Muscle layer of duodenum (tissue), 2 donors: ENCODE results near the gene GATC.

ENCODE experiments used
- H3K27ac ChIP-seq: one replicate; pipeline ENCODE4 v1.7.0; 2013; ENCODE audit warnings: mild to moderate bottlenecking, low read length
- H3K27me3 ChIP-seq: one replicate; pipeline ENCODE4 v1.7.0; 2013; ENCODE audit warnings: low read depth, mild to moderate bottlenecking, control low read depth, low read length
- H3K36me3 ChIP-seq, 2 donors: one replicate each; pipeline ENCODE4 v1.7.0; 2013; ENCODE audit warnings: low read length in 2 of 2, control low read depth in 1 of 2, mild to moderate bottlenecking in 1 of 2; ENCODE audit not compliant: insufficient read depth in 2 of 2, control insufficient read depth in 1 of 2
- H3K4me1 ChIP-seq, 2 donors: one replicate each; pipeline ENCODE4 v1.7.0; 2013; ENCODE audit warnings: low read length in 2 of 2, mild to moderate bottlenecking in 2 of 2, control low read depth in 1 of 2, moderate library complexity in 1 of 2; ENCODE audit not compliant: insufficient read depth in 2 of 2, control insufficient read depth in 1 of 2
- H3K4me3 ChIP-seq, 2 donors: one replicate each; pipeline ENCODE4 v1.7.0; 2013; ENCODE audit warnings: low read length in 2 of 2, low read depth in 1 of 2, mild to moderate bottlenecking in 1 of 2
- H3K9me3 ChIP-seq, 2 donors: one replicate each; pipeline ENCODE4 v1.7.0; 2013; ENCODE audit warnings: low read length in 2 of 2, control low read depth in 1 of 2, mild to moderate bottlenecking in 1 of 2; ENCODE audit not compliant: control insufficient read depth in 1 of 2
- donor health status: healthy.

Gene GATC

DNA sequence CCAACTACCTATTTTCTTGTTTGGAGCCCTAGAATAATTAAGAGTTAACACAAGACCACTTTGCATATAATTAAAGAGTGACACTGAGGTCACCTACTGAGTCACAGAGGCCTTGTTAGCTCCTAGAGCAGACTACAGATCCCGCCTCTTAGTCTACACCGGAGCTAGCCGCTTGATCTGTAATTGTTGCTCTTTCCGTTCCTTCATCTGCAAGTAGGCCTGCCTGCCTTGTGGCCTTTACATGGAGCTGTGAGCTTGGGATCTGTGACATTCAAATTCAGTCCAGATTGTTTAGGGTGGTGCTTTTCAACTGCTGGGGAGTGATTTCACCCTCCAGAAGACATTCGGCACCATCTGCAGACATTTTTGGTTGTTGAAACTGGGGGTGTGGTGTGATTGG is 44.1 kb downstream of the GATC start:
- Histone ChIP-seq H3K4me3 (no peak overlapping the region), H3K36me3 (peaks cover 5% of the 10 kb centered on the region in 2 donors), H3K4me1 (peaks cover 0 to 7% of the 10 kb centered on the region in 2 donors), H3K27ac (no peak overlapping the region), H3K9me3 (no peaks in the 10 kb centered on the region), H3K27me3 (no peaks in the 10 kb centered on the region)

DNA sequence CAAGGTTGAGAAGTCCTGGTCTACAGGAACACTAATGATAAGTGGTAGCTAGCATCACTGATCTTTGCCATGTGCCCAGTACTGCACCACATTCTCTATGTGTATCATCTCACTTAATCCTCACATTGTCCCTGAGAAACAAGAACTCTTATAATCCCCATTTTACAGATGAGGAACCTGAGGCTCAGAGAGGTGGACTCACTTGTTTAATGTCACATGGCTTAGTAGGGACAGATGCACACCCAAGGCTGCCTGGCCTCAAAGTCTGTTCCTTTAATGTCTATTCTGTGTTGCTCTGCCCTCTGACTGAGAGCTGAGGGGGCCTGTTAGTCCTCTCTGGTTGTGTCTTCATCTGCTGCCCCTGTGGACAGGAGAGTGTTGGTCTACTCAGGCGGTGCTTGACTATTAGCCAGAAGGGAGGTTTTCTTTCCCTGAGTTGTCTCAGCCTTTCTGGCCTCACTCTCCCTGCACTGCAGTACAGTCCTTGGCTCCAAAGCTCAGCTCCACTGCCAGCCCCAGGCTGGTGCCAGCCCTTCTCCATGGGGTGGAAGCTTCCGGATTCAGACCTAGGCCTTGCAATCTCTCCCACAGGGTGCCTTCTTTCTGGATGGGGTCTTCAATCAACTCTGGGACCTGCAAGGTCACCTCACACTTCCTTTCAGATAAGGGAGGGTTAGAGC is 44.7 kb downstream of the GATC start:
- H3K4me1 ChIP-seq, result peaks cover 0 to 9% of the 10 kb centered on the region in 2 donors
- H3K4me3 ChIP-seq, result no peak overlapping the region
- no peaks in the 10 kb centered on the region for H3K9me3 ChIP-seq
- no peaks in the 10 kb centered on the region for H3K27me3 ChIP-seq
- no peak overlapping the region for H3K27ac ChIP-seq
- H3K36me3 ChIP-seq, result peaks cover 5% of the 10 kb centered on the region in 2 donors

DNA sequence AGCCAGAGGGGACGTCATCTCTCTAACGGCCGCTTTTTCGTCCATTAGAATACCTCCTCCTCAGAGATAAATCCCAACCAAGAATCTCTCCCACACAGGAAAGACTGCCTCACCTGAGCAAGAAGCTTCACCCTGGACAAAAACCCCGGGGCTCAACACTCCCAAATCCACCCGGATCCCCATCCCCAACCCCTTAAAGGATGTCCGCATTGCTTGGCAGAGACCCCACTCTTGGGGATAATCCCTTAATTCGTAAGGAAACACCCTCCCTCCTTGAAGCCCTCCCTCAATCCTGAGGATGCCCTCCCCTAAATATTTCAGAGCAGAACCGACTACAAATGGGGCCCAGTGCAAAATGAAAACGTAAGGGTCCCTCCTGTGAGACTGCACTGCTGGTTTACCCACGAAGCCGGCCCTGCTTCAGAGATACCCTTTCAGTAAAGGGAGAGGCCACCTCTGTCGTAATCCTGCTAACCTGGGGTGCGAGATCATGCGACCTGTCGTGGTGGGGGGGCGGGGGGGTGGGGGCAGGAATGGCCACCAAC is 49.0 kb downstream of the GATC start:
- no peaks in the 10 kb centered on the region for H3K9me3 ChIP-seq
- no peaks in the 10 kb centered on the region for H3K27me3 ChIP-seq
- H3K4me1 ChIP-seq, result peaks cover 11 to 26% of the 10 kb centered on the region in 2 donors
- H3K27ac ChIP-seq, result peak overlapping the region; percentile 56
- H3K4me3 ChIP-seq, result peak overlapping the region; percentile 94 to 98
- peaks cover 13 to 17% of the 10 kb centered on the region in 2 donors for H3K36me3 ChIP-seq

DNA sequence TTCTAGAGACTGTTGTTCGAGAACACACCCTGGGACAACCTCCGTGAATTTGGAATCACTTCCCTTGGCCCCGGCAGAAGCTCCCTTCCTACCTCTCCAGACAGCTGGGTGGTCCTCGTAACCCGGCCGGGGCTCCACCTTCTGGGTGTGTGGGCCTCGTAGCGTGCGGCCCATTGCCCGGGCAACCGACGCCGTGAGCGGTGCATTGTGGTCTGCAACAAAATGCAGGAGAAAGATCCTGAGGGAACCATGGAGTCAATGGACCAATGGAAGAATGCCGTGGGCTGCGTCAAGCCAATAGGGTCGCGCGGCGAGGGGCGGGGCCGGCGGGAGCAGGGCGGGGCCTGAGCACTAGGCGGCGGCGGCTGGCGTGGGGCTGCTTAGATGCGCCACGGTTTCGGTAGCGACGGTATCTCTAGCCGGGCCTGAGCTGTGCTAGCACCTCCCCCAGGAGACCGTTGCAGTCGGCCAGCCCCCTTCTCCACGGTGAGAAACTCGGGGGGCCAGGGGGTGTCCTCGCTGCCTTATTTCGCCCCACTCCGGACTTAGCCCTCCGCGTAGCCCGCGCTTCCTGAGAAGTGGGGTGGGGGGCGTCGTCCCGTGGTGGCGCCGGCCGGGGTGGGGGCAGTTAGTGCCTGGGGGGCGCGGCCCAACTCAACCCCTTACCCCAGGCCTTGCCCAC is 49.6 kb downstream of the GATC start, which contains the start of gene DYNLL1:
Gene DYNLL1, plus strand, starts transcription at position 383 of the 682 bp plus-strand sequence. CDS start 309 bp downstream, outside the sequence.
- Histone ChIP-seq H3K36me3 (peaks cover 10 to 19% of the 10 kb centered on the region in 2 donors), H3K4me1 (peaks cover 11 to 26% of the 10 kb centered on the region in 2 donors), H3K27me3 (no peaks in the 10 kb centered on the region), H3K9me3 (no peaks in the 10 kb centered on the region), H3K4me3 (peak within 1 kb of the TSS; percentile 94 to 98), H3K27ac (peak within 1 kb of the TSS; percentile 84)

DNA sequence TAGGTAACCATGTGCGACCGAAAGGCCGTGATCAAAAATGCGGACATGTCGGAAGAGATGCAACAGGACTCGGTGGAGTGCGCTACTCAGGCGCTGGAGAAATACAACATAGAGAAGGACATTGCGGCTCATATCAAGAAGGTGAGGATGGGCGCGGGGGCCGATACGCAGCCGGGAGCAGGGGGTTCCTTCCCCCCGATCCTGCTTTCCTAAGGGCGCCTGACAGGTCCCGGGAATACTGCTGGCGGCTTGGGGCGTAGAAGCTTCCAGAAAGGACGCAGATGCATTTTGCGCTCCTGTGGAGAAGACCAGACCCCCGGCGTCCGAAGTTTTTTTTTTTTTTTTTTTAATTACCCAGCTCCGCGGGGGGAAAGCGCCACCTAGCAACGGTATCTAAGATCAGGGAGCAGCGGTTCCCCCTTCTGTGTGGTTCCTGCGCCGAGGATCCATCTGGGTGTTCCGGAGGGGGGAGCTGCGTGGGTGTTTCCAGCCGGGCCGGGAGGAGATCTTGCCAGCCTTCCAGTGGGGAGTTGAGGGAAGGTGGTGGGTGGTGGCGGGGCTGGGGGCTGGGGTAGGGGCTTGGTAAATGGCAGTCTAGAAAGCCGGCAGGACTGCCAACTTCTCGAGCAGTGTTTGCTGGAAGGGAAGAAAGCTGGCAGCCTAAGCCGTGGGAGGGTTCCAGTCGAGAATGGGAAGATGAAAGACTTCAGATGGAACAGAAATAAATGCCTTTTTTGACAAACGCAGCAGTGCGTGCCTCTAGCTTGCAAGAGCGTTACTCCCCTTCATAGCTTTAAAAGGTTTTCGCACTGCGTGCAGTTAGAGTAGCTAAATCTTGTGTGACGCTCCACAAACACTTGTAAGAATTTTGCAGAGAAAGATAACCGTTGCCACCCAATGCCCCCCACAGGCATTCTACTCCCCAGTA is 50.4 kb downstream of the GATC start:
- H3K4me3 ChIP-seq, result peak overlapping the region; percentile 94 to 98
- no peaks in the 10 kb centered on the region for H3K27me3 ChIP-seq
- peaks cover 8 to 14% of the 10 kb centered on the region in 2 donors for H3K36me3 ChIP-seq

DNA sequence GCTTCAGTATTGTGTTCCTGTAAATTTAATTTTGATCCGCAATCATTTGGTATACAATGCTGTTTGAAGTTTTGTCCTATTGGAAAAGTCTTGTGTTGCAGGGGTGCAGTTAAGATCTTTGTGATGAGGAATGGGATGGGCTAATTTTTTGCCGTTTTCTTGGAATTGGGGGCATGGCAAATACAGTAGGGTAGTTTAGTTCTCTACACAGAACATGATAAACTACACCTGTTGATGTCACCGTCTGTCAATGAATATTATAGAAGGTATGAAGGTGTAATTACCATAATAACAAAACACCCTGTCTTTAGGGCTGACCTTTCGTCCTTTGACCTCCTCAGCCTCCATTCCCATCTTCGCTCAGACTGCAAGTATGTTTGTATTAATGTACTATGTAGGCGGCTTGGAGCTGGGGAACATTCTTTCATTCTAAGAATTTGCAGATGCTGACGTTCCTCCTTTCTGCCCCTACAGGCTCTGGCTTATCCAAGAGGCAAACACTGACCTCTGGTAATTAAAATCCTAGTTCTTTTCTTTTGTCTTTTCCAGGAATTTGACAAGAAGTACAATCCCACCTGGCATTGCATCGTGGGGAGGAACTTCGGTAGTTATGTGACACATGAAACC is 51.4 kb downstream of the GATC start:
- H3K36me3 ChIP-seq, result peaks cover 8 to 14% of the 10 kb centered on the region in 2 donors
- H3K4me1 ChIP-seq, result peaks cover 11 to 26% of the 10 kb centered on the region in 2 donors
- H3K4me3 ChIP-seq, result peak overlapping the region; percentile 94 to 98
- H3K27ac ChIP-seq, result peak overlapping the region; percentile 84
- H3K9me3 ChIP-seq, result no peaks in the 10 kb centered on the region
- no peaks in the 10 kb centered on the region for H3K27me3 ChIP-seq

More for the DNA sequence above, 50.4 kb downstream of the GATC start:
- Histone ChIP-seq H3K4me1 (peaks cover 11 to 26% of the 10 kb centered on the region in 2 donors), H3K9me3 (no peaks in the 10 kb centered on the region), H3K27ac (peak overlapping the region; percentile 84)

DNA sequence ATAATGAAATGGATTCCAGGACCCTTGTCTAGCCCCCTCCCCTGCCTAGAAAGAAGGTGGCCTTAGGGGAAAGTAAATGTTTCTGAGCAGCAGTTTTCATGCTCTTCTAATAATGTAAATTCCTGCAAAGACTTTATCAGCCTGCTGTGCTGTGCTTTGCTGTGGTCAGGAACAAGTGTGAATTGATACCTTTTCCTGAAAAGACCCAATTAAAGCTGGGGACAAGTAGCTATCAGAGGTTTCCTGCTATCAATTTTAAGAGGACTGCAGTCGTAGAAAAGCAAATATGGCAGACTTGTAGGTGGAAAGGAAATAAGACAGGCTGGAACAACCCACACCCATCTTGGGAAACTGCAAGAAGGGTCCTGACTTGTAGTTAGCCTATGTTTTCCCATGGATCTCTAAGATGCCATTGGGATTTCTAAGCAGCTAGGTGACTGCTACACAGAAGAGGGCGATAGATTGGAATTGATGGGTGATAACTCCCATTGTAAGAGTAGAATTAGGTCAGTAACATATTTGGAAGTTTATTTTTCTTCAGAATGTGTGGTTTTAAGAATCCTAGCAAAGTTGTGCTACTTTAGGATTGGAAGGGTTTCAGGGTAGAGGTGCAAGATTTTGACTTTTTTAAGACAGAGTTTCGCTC is 52.7 kb downstream of the GATC start:
- H3K4me1 ChIP-seq, result peaks cover 11 to 26% of the 10 kb centered on the region in 2 donors
- peaks cover 16 to 24% of the 10 kb centered on the region in 2 donors for H3K36me3 ChIP-seq
- no peaks in the 10 kb centered on the region for H3K27me3 ChIP-seq
- no peak overlapping the region for H3K27ac ChIP-seq
- H3K4me3 ChIP-seq, result no peak overlapping the region
- H3K9me3 ChIP-seq, result no peaks in the 10 kb centered on the region

DNA sequence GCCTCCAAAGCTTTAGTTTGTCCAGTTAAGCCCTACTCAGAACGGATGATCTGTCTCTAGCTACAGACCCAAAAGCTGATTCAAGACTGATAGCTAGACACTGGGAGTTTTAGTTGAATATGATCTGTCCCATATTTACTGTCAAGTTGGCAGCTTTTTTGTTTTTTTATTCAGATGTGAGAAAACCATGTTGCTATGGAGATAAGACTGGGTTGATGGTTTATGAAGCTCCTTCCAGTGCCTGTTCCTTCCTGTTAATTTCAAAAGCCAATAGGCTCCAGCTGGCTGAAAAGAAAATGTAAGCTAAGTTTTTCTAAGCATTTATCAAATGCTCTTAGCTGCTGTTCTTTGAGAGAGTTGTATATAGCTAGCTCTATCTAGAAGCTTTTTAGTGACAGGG is 54.3 kb downstream of the GATC start:
- Histone ChIP-seq H3K27ac (no peak overlapping the region), H3K4me3 (no peak overlapping the region)

DNA sequence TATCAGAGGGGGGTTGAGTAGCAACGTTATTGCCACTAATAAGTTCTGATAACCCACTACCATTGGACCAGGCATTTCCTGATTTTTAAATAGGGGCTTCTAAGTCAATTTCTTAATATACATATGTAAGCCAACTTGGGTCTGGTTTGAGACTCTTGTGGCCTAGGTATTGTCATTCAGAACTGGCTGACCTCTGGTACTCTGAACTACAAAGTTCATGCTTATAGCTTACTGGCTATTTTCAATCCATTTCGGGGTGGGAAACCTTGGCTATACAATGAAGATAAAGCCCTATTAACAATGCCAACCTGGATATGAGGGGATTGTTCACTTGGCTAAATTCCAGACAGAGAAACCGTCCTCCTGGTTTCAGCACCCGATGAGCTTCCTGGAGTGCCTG is 58.3 kb downstream of the GATC start:
- H3K27ac ChIP-seq, result no peak overlapping the region
- peaks cover 14 to 40% of the 10 kb centered on the region in 2 donors for H3K36me3 ChIP-seq
- H3K27me3 ChIP-seq, result no peaks in the 10 kb centered on the region
- no peak overlapping the region for H3K4me3 ChIP-seq
- H3K4me1 ChIP-seq, result no peaks in the 10 kb centered on the region
- no peaks in the 10 kb centered on the region for H3K9me3 ChIP-seq

More for the DNA sequence above, 54.3 kb downstream of the GATC start:
- no peaks in the 10 kb centered on the region for H3K27me3 ChIP-seq
- peaks cover 16 to 33% of the 10 kb centered on the region in 2 donors for H3K36me3 ChIP-seq
- no peaks in the 10 kb centered on the region for H3K9me3 ChIP-seq
- peaks cover 11 to 17% of the 10 kb centered on the region in 2 donors for H3K4me1 ChIP-seq

DNA sequence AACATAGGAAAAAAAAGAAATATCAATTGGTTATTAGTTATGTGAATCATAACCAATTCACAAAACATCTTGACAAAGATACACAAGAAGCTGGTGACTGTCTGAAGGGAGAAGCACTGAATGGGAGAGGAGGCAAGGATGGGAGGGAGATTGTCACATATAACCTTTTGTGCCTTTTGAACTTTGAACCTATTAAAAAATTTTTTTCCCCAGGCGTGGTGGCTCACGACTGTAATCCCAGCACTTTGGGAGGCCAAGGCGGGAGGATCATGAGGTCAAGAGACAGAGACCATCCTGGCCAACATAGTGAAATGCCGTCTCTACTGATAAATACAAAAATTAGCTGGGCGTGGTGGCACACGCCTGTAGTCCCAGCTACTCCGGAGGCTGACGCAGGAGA is 62.3 kb downstream of the GATC start:
- Histone ChIP-seq H3K9me3 (no peaks in the 10 kb centered on the region), H3K36me3 (peaks cover 11 to 48% of the 10 kb centered on the region in 2 donors), H3K27me3 (no peaks in the 10 kb centered on the region), H3K27ac (no peak overlapping the region), H3K4me3 (no peak overlapping the region), H3K4me1 (no peaks in the 10 kb centered on the region)
